NCI-H146 treated with DMSO at 0.1 percent for 48 hours (cell line): Measurements from ENCODE around the gene APOL4.
"Not testable (repeated sequence)": the region's sequence is repeated elsewhere in the genome, so short reads cannot be mapped to it uniquely, and the experiment has no call there.

Source experiments
- DNase-seq: peaks from one replicate; lab custom pipeline; 2025; ENCODE audit not compliant: unreplicated experiment; lab: John Stamatoyannopoulos, UW

APOL4 gene

DNA sequence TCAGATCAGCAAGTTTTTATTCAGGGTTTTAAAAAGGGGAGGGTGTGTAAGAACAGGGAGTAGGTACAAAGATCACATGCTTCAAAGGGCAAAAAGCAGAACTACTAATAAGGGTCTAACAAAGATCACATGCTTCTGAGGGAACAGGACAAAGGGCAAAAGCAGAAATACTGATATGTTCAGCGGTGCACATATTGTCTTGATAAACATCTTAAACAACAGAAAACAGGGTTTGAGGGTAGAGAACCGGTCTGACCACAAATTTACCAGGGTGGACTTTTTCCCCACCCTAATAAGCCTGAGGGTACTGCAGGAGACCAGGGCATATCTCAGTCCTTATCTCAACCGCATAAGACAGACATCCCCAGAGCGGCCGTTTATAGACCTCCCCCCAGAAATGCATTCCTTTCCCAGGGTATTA is 7.9 kb upstream of the APOL4 start:
- not testable (repeated sequence) for DNase-seq

- DNase-seq, result no peak
These were observed 7.3 kb upstream of the APOL4 start for GRCh38 chr22:36208914-36209313.

- DNase-seq, result no peak
These were observed 6.7 kb upstream of the APOL4 start for GRCh38 chr22:36208162-36208765.

- no peak for DNase-seq
These were observed 4.6 kb upstream of the APOL4 start for GRCh38 chr22:36206255-36206654.

- DNase-seq, result not testable (repeated sequence)
These were observed 4.0 kb upstream of the APOL4 start for GRCh38 chr22:36205573-36205972.

- no peak for DNase-seq
These were observed 3.0 kb upstream of the APOL4 start for GRCh38 chr22:36204632-36205015.

DNA sequence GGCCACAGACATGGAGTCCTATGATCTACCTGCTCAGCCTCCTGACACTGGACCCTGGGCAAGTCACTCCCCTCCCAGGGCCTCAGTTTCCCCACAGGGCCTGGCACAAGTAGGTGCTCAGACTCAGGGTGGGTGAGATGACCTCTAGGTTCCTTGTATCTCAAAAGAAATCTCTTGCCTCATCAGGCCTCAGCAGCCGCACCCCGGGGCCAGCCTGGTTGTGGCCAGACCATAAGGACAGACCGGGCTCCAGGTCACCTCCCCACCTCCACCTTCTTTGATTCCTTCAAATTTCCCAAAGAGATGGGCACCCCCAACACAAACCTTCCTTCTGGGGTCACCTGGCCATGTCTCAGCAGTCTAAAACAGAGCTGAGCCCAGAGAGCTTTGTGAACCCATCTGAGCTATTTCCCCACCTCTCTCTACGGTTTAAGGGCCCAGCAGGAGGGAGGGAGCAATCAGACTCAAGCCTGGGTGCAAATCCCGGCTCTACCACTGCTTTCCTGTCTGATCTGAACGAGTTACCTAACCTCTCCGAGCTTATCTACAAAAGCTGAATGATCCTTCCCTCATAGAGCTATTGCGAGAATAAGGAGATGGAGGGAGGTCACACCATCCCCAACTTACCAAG is 2.5 kb upstream of the APOL4 start:
- no peak for DNase-seq

DNA sequence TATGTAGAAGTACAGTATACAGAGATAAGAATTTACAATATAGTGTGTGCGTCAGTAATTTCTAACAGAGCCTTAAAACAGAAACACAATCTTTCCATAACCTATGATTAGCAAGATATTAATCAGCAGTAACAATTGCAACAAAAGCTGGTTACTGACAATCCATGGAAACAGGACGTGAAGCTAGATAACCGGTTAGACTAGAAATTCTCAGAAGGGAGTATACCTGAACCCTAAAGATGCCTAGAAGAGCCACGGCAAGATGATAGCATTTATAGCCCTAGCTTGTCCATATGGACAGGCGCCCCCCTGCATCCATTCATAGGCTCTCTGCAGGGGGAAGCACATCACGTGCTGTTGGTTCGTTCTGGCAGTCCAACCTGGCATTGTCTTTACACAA is 1.8 kb upstream of the APOL4 start:
- DNase-seq, result not testable (repeated sequence)

- peak; percentile 14 for DNase-seq
These were observed 1.3 kb upstream of the APOL4 start for GRCh38 chr22:36202906-36203305.

GRCh38 chr22:36201025-36201424 is 584 bp downstream of the APOL4 start:
- DNase-seq, result not testable (repeated sequence)

- DNase-seq, result no peak
These were observed 2.5 kb downstream of the APOL4 start for GRCh38 chr22:36199001-36199551.

GRCh38 chr22:36198536-36198935 is 3.1 kb downstream of the APOL4 start:
- DNase-seq, result no peak

DNA sequence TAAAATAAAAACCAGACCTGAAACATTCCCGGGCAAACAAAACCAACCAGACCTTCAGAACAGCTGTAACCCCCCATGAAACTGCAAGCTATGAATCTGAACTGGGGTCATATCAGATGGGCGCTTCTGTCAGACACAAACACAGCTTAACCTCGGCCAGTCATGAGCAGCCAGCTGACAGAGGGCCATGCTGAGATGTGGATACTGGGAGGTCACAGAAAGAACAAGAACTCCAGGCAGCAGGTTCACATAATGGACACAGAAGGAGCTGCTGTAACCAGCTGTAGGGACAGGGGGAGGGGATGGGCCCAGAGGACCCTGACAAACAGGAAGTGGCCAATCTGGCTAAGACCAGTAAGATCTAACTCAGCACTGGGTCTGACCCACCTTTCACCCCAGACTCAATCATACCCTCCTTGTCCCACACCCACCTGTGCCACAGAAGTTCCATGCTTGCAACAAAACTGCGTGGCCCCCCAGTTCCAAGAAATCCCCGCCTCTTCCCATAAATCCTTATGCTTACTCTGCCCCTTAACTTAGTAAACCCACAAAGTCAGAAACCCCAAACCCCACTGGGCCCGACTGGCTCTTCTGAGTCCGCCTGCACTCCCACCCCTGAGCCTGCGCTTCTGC is 4.0 kb downstream of the APOL4 start:
- DNase-seq, result peak; percentile 25

DNA sequence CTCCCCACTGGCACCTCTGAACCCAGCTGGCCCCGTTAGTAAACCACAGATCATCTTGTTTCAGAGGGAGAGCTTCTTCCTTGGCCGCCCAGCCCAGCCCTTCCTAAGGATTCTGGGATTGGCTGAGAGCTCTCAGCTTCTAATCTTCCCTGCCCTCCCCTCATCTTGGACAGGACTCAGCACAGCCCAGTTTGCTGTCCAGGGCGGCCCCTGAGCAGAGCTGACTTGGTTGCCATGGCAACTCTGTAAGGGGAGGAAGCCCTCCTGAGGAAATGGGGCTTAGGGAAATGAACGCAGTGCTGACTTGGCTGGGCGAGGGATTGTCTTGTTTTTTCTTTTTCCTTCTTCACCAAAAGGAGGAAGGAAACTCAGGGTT is 4.6 kb downstream of the APOL4 start:
- peak; percentile 0 for DNase-seq

GRCh38 chr22:36196254-36197064 is 5.2 kb downstream of the APOL4 start:
- no peak for DNase-seq

DNA sequence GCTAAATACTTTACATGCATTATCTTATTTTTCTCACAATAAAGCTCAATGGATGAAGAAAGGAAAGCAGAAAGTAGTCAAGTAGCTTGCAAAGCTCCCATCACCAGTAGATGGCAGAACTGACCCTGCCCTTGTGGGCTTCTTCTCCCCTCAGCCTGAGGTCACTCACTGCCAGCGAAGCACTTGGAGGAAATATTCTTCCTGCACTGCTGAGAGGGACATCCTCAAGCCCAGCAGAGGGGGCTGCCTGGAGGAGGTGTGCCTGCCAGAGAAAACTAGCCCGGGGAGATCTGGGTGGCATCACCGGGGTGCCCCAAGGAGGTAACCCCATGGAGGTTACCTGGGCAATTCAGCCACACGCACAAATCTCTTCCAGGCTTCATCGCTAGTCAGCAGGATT is 6.6 kb downstream of the APOL4 start:
- DNase-seq, result peak; percentile 3

GRCh38 chr22:36194385-36194784 is 7.2 kb downstream of the APOL4 start:
- no peak for DNase-seq

GRCh38 chr22:36193577-36193976 is 8.0 kb downstream of the APOL4 start:
- no peak for DNase-seq

DNA sequence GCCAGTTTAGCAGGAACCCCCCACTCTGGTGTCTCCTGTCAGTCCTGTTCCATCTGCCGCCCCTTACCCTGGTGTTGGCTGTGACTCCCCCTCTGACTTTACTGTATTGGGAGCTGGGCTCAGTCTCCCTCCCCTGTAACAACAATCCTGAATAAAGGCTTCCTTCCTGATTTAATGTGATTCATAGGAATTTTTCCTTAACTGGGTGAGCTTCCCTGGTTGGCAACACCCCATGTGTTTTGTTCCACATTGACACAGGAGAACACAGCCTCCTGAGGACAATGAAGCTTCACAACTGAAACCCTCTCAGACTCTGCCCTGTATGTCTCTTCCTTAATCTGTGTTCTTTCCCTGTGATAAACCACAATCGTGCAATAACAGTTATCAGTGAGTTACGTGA is 8.4 kb downstream of the APOL4 start:
- DNase-seq, result no peak

GRCh38 chr22:36192542-36192941 is 9.1 kb downstream of the APOL4 start:
- no peak for DNase-seq

DNA sequence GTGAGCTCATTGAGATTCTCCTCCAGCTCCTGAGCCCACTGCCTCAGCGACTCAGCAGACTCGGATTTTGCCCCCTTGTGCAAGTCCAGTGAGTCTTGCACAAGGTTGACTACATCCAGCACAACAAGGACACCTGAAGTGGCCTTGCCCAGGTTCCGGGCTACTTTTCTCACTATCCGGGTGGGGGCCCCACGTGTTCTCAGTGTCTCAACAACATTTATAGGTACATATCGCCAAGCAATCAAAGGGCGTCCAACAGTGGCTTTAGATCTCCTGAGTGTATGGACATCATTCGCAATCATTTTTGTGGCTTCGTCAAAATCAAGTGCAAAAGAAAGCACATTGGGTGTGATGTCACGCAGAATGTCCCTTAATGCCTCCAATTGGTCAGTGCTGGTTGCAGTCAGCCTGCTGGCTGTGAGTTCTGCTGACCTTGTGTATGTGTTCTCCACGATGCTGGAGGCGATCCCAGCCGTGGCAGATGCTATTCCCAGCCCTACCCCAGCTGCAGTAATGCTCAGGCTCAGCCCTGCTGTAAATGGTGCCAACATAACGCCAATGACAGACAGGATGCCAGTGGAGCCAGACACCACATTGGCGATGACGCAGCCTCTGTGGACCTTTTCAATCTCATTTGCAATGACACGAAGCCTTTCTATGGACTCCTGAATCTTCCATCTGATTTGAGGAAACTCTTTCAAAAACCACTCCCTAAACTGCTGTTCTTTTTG is 10.3 kb downstream of the APOL4 start:
- DNase-seq, result no peak
